ENCODE measurements around the gene SOX5. TPM values are rescaled to one million over a fixed set of nuclear protein-coding genes. Genes with fewer than 3 reads are reported as not detected.

The SOX5 gene
- total RNA-seq, 1 donor from 2014 or later, result 2.9 TPM

DNA sequence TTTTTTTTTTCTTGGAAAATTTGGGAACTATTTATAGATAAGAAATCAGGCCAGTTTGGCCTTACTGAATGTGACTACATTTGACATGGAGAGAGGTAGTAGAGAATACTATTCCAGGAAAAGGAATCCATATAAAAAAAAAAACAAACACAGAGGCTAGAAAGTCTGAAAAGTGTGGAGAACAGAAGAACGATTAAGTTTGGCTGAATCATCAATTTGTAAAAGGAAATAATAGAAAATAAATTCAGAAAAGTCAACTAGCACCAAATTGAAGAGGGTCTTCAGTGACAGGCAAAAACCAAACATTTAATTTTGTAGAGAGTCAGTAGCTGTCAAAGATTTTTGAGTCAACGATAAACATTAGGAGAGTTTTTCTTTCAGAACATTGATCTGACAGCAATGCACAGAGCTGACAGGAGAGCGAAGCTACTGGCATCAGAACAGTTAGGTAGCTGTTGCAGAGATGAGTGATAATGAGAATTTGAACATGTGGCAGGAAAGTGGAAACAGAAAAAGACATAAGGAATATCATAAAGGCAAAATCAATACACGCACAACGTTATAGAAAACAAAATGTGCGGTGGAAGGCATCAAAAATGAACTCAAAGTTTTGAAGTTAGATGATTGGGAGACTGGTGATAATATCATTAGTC lies 241.2 kb downstream of the SOX5 start:
- intact Hi-C loops (cut with micrococcal nuclease), result no loop called here

DNA sequence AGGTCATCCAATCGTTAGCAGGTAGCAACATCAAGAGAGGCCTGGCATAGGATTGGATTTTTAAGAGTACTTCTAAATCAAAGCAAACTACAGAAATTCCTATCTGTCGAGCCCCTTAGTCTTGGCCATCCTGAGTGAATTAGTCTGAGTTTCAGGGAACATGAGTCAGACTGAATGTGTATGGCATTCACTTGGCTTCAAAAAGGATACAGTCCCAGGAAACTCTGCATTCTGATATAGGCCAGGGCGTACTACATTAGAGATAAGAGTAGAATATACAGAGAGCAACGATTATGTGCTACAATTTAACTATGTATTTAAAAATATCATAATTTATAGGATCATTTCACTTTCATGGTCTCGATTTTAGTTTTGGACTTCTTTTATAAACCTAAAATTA lies 242.2 kb downstream of the SOX5 start:
- Histone ChIP-seq H3K9me3 (replicated peaks) (no peaks in the 10 kb centered on the region), H3K4me3 (no peak overlapping the region), H3K27ac (replicated peaks) (no peak overlapping the region), H3K36me3 (no peaks in the 10 kb centered on the region), H3K4me1 (no peaks in the 10 kb centered on the region), H3K27me3 (ENCODE audit: low read depth) (no peaks in the 10 kb centered on the region)
- intact Hi-C loops (cut with micrococcal nuclease), result no loop called here
- DNase-seq, result no peak
- TF ChIP-seq, protein P1, sequence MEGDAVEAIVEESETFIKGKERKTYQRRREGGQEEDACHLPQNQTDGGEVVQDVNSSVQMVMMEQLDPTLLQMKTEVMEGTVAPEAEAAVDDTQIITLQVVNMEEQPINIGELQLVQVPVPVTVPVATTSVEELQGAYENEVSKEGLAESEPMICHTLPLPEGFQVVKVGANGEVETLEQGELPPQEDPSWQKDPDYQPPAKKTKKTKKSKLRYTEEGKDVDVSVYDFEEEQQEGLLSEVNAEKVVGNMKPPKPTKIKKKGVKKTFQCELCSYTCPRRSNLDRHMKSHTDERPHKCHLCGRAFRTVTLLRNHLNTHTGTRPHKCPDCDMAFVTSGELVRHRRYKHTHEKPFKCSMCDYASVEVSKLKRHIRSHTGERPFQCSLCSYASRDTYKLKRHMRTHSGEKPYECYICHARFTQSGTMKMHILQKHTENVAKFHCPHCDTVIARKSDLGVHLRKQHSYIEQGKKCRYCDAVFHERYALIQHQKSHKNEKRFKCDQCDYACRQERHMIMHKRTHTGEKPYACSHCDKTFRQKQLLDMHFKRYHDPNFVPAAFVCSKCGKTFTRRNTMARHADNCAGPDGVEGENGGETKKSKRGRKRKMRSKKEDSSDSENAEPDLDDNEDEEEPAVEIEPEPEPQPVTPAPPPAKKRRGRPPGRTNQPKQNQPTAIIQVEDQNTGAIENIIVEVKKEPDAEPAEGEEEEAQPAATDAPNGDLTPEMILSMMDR (IDR thresholded peaks at IDR 0.05; ENCODE audit: borderline replicate concordance), result no peak

More for the DNA sequence above, 241.2 kb downstream of the SOX5 start:
- Histone ChIP-seq H3K4me1 (no peaks in the 10 kb centered on the region), H3K27ac (replicated peaks) (no peak overlapping the region), H3K27me3 (ENCODE audit: low read depth) (no peaks in the 10 kb centered on the region), H3K36me3 (no peaks in the 10 kb centered on the region), H3K4me3 (no peak overlapping the region), H3K9me3 (replicated peaks) (no peaks in the 10 kb centered on the region)
- DNase-seq, result no peak
- TF ChIP-seq, protein P1 (IDR thresholded peaks at IDR 0.05; ENCODE audit: borderline replicate concordance), result no peak

DNA sequence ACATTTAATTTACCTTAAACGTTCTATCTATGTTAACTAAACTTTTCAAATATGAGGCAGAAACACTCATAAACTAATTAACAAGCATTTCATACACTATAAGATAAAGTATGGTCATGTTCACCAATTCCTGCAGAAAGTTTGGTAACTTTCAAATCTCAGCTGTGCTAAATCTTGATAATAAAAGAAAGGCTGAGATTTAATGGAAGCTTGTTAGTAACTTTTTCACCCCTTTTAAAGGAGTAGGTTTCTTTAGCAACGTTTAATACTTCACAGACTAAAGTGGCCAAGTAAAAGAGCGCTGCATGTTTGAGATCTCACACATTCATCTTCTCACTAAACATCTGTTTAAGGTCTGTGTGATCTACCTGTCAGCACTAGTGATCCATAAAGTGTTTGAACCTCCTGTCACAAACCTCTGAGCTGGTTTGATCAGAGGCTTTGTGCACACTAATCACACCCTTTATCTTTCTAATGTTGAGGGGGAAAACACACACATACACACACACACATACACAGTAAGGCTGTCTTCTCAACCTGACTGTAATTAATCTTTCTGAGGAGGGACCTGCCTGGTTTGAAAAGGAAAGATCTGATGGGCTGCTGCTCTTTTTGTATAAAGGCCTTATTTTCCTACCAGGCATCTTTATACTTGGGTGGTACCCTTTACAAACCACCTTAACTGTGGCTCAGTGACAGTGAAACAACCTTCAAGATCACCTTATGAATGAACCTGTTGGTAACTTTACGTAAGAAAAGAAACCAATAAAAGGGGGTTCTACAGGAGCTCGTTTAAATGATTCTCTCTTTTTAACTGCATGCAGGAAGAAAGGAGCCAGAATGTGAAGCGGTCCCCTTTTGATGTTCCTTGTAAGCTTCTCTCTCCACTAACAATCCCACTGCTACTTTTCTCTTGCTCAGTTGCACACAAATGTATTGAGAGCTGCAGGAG lies 244.2 kb downstream of the SOX5 start:
- TF ChIP-seq, protein P1 (IDR thresholded peaks at IDR 0.05; ENCODE audit: borderline replicate concordance), result no peak
- no peak for DNase-seq
- no peak overlapping the region for H3K27ac ChIP-seq (replicated peaks)
- no peaks in the 10 kb centered on the region for H3K4me1 ChIP-seq
- no peaks in the 10 kb centered on the region for H3K9me3 ChIP-seq (replicated peaks)
- H3K36me3 ChIP-seq, result no peaks in the 10 kb centered on the region
- no peaks in the 10 kb centered on the region for H3K27me3 ChIP-seq (ENCODE audit: low read depth)
- H3K4me3 ChIP-seq, result no peak overlapping the region
- intact Hi-C loops (cut with micrococcal nuclease), result no loop called here

DNA sequence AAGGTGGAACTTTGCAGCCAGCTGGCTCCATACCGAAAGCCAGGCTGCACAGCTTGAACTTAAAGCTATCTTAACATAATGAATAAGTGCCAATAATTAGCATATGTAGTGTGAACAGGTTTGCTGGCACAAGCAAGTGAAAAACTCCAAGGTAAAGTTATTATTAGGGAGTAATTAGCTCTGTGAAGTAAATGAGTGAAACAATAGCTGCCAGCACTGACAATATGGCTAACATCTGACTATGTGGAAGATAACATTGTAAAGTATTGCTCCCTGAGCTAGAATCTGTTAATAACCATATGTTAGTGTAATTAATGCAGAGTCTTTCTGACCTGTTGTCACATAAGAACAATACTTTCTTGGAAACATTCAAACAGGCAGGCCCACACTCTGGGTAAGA lies 246.4 kb downstream of the SOX5 start:
- no peak overlapping the region for H3K27ac ChIP-seq (replicated peaks)
- no peak overlapping the region for H3K4me3 ChIP-seq
- intact Hi-C loops (cut with micrococcal nuclease), result no loop called here
- TF ChIP-seq, protein P1 (IDR thresholded peaks at IDR 0.05; ENCODE audit: borderline replicate concordance), result no peak
- H3K9me3 ChIP-seq (replicated peaks), result no peaks in the 10 kb centered on the region
- no peak for DNase-seq
- no peaks in the 10 kb centered on the region for H3K36me3 ChIP-seq
- no peaks in the 10 kb centered on the region for H3K27me3 ChIP-seq (ENCODE audit: low read depth)
- no peaks in the 10 kb centered on the region for H3K4me1 ChIP-seq

DNA sequence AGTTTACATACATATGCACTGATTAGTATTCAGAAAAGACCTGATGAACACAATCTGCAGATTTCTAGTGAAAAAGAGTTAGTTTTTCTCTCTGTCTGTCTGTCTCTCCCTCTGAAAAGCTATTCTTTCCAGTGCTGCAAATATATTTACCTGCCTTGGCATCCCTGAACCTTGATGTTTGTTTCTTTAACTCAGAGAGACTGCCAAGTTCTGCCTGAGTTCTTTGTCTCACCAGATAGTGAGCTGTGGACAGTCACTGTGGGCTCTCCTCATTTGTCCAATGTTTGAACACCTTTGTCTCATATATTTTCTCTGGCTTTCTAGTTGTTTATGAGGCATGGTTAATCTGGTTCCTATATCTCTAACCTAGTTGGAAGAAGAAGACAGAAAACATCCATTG lies 250.4 kb downstream of the SOX5 start:
- no peak for DNase-seq
- Histone ChIP-seq H3K36me3 (no peaks in the 10 kb centered on the region), H3K4me1 (no peaks in the 10 kb centered on the region), H3K27ac (replicated peaks) (no peak overlapping the region), H3K9me3 (replicated peaks) (peaks cover 31% of the 10 kb centered on the region), H3K4me3 (no peak overlapping the region), H3K27me3 (ENCODE audit: low read depth) (no peaks in the 10 kb centered on the region)
- intact Hi-C loops (cut with micrococcal nuclease), result no loop called here
- TF ChIP-seq, protein P1 (IDR thresholded peaks at IDR 0.05; ENCODE audit: borderline replicate concordance), result no peak

Data from left ventricle myocardium inferior (tissue), 1 donor.